GM19035 (cell line): ENCODE data around the gene EIF2S1.
"Not testable (repeated sequence)": the region's sequence is repeated elsewhere in the genome, so short reads cannot be mapped to it uniquely, and the experiment has no call there.

Experiments used
- ATAC-seq: cut with Tn5 transposase; IDR thresholded peaks from one replicate; pipeline ENCODE4 v1.9.1; 2021; ENCODE audit not compliant: unreplicated experiment

EIF2S1 gene

DNA sequence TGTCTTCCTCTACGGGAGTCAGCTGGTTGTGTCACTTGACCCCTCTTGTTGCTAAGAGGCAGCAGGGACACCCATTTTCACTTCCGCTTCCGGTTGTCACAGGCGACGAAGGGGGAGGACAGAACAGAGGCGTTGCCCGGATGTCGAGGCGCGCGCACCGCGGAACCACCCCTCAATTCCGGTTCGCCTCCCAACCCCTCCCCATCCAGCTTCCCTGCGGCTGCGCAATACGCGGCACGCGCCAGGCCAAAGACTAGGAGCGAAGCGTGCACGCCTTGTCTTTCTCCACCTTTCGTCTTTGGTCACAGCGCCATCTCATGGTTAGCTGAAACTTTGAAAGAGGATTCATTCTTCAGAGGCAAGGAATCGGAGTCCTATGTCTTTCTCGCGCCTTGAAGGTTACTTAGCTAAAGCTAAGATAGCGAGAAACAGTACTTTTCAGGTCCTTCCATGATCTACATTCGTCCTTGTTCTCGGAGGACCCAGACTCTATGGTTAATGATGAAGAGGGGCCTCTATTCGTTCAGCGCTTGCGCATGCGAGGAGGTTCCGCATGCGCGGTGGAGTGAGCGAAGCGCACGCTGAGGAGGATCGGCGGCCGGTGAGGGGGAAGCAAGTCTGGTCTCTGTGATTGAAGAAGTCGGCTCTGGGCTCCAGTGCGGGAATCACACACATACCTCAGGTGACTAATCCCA, at the start of gene EIF2S1, which contains the start of gene ATP6V1D:
Gene EIF2S1, plus strand, starts transcription at position 554 of the 695 bp plus-strand sequence. CDS start 4,440 bp downstream, outside the sequence.
Gene ATP6V1D, minus strand, starts transcription at position 30 of the 695 bp plus-strand sequence. CDS start 106 bp downstream, outside the sequence.
- ATAC-seq: peak; percentile 89

DNA sequence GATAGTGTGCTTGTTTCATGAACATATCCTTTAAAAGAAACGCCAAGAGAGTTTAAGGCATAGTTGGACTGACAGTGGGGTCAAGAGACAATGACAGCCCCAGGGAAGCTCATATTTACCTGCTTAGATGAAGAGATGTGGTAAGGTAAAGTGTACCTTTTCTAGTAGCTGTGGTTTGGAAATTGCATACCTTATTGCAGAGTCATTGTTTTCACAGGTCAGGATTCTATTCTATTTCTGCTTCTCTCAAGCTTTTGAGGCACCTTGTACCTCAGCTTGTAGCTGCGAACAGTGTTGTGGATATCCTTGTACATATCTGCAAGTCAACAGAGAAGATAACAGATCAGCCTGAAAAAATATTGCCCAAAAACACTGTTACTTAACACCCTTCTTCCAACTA, 48.3 kb upstream of the EIF2S1 start:
- no peak for ATAC-seq

DNA sequence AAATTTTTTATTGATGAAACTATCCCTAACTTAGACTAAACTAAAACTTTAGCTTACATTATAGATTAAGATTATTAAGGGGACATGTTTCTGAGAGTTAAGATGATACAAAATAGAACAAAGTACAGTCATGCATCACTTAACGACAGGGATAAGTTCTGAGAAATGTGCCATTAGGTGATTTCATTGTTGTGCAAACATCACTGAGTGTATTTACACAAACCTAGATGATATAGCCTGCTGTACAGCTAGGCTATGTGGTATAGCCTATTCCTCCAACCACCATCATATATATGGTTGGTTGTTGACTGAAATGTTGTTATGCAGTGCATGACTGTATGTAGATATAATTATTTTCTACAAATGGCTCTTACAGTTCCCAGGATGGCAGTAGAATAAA, 47.0 kb upstream of the EIF2S1 start:
- ATAC-seq: no peak

DNA sequence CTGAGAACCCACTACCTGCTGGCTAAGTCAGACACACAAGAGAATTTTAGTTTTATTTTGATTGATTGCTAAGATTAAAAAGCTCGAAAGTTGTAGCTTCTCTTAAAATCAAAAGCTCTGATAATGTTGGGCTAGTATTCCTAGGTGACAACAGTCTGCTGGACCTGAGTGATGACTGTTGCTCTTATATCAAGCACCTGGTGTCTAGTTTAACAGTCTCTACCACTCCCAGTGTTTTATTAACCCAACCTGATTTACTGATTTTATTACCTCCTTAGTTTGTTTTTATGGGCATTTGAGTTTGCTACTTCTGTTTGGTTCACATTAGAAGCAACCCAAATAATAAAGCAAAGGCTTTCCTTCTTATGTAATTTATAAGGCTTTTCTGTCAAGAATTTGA, 42.3 kb upstream of the EIF2S1 start:
- no peak for ATAC-seq

DNA sequence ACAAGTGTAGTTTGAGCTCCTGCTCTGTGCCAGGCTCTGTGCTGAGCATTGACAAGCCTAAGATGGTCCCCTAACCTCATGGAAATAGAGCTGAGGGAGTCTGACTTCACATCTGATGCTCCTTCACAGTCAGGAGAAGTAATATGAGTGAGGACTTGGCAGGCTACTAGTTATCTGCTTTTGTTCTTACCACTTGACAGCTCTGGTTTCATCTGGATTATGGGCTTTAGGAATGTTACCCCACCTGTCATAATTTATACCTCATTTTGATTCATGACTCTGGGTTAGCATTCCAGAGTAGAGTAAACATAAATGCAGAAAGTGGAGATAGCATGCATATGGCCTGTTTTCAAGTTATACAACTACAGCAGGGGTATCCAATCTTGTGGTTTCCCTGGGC, 41.0 kb upstream of the EIF2S1 start:
- ATAC-seq: no peak

DNA sequence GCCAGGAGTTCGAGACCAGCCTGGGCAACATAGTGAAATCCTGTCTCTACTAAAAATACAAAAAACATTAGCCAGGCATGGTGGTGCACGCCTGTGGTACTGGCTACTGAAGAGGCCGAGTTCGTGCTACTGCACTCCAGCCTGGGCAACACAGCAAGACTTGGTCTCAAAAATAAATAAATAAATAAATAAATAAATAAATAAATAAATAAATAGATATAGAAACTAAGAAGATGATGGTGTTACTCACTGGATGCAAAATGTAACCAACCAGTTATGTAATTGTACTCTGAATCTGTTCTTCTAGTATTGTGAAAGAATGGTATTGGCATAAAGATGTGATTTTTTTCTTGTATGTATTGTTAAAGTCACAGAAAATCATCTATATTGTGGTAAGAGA, 30.5 kb upstream of the EIF2S1 start:
- ATAC-seq: not testable (repeated sequence)

DNA sequence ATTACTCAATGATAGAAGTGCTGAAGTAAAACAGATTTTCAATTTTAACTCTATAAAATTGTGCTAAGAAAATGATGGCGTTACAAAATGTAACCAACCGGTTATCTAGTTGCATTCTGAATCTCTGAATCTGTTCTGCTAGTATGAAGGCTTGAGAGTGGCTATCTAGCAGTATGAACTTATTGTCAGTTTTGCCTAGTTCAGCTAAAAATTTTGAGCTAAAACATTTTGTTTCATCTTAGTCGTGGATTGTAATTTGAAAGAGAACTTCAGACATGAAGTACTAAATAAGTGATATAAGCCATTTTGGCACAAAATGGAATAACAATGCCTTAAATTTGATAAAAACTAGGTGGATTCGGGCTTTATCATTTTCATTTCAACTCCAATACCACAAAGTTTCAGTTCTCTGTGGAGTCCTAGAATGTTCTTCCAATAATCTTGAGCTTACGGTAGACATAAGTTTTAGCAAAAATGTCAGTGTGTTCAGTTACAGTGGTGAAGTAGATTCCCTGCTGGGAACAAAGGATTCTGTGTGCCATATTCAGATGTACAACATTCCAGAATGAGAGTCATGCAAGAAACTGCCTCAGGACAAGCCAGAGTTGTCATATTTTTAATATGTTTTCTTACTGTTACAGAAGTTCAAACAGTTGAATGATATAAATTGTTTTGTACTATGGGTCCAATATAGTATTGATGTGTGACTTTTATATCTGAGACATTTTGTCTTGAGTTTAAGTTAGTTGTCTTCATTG, 28.6 kb upstream of the EIF2S1 start:
- ATAC-seq: no peak

DNA sequence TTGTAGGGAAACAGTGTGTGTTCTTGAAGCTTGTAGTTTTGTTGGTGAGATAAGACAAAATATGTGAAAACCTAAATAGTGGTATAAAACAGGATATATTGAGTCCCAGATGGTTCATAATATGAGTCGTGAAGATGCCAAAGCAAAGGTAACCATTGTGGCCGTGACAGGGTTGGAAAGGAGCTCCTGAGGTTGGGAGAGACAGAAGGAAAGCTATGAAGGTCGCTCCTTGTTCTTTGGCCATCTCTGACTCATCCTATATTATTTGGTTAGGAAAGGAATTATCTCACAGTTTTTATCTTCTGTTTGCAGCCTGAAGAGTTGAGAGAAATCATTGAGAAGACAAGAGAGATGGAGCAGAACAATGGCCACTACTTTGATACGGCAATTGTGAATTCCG, 27.7 kb upstream of the EIF2S1 start:
- no peak for ATAC-seq

DNA sequence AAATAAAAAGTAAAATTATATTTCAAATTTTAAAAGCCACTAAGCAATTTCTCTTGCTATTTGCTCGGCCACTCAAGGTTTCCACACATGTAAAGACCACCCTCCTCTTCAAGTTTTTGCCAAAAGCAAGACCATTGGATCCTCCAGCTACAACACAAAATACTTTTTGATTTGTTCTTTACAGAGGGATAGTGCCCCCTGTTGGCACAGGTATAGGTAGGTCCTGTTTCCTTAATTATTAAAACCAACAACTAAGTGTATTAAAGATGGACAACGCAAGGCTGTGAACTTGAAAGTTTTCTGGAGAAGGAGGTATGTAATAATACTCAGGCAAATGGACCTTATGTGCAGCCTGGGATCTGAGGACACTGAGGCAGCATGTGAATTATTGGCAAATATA, 24.3 kb upstream of the EIF2S1 start:
- ATAC-seq: no peak

DNA sequence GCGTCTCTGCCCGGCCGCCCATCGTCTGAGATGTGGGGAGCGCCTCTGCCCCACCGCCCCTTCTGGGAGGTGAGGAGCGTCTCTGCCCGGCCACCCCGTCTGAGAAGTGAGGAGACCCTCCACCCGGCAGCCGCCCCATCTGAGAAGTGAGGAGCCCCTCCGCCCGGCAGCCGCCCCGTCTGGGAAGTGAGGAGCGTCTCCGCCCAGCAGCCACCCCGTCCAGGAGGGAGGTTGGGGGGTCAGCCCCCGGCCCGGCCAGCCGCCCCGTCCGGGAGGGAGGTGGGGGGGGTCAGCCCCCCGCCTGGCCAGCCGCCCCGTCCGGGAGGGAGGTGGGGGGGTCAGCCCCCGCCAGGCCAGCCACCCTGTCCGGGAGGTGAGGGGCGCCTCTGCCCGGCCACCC, 18.9 kb upstream of the EIF2S1 start:
- not testable (repeated sequence) for ATAC-seq

DNA sequence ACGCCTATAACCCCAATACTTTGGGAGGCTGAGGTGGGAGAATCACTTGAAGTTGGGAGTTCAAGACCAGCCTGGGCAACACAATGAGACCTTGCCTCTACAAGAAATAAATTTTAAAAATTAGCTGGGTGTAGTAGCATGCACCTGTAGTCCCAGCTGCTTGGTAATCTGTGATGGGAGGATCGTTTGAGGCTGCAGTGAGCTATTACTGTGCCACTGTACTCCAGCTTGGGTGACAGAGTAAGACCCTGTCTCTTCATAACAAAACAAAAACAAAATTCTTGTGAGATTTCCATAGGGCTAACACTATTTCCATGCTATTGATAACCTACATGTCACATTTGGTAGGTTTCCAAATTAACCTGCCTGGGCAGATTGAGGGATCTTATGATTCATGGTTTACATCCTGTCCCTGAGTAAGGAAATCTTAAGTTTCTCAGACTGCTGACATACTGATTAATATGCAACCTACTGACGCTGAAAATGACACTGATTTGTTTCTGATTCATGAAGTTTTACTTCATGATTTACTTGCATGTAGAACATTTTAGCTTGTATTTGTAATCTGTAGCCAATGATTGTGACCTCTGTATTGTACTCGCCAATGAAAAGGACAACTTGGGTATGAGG, 16.4 kb upstream of the EIF2S1 start:
- no peak for ATAC-seq

DNA sequence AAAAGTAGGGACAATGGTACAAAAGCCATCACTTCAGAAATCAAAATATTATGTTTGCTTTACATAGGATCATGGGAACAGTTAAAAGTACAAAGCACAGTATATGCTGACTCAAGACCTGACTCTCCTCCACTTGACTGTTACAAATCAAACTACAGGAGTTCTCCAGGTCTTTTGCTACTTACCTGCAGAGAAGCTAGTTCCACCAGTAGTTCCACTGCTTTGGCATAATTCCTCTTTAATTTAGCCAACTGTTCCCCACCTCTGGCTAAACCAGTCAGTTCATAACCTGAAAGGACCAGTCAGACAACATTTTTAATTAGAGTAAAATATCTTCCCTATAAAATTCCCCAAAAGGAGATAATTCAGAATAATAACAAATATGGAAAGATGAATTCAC, 14.5 kb upstream of the EIF2S1 start:
- ATAC-seq: no peak

DNA sequence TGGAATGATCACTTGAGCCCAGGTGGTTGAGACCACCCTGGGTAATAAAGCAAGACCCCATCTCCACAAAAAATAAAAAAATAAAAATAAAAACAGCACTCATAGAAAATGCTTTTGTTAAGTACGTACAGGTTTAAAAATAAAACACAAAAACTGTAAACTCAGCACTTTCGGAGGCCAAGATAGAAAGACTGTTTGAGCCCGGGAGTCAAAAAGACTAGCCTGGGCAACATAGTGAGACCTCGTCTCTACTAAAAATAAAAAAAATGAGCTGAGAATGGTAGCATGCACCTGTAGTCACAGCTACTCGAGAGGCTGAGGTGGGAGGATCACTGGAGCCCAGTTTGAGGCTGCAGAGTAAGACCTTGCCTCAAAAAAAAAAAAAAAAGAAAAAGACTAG, 8.1 kb upstream of the EIF2S1 start:
- no peak for ATAC-seq

DNA sequence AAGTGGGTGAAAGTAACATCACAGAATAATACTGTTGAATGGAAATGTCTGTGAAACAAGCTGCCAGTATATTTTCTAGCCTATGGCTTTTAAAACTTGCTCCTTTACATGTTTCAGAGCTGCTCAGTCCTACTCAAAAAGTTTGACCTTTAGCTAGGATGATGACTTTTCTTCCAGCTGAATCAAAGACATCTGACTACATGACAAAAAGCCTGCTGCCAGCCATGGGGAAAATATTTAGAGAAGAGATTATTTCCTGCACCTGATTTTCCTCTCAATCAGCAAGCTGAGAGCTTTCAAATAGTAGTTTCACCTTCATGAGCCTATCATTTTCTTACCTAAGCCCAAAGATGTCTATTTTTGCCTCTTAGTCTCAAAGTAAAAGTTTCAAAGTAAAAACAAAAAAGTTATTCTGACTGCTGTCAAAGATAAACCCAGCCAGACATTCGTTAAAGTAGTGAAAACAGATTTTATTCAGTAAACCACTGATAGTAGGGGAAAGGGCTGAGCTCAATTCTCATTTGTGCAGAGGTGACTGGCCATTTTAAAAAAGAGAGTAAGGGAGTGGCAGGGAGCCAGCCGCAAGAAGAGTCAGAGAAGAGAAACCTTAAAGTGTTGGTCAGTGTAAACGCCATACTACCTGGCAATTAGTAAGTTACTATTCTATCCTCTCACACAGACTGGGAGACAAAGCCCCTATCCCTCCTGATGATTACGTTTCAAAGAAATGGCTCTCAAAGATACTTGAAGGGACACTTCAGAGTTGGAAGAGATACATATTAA, 2.8 kb upstream of the EIF2S1 start:
- ATAC-seq: no peak

DNA sequence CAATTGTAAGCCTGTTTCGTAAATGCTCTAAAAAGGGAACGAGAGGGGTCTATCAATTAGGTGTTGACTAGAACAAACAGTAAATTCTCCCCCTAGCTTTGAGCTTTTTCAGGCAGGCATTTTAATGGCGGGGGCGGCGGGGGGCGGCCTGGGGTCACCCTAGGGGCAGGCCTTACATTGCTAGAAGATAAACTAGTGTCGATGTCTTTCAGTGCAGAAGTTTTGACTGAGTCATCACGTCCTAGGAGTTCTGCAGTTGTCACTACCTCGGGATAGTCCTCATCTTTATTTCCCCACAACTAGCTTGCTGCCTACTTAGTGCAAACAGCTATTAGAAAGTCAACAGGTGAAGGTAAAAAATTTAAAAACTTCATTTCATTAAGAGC, 2.2 kb upstream of the EIF2S1 start:
- no peak for ATAC-seq

DNA sequence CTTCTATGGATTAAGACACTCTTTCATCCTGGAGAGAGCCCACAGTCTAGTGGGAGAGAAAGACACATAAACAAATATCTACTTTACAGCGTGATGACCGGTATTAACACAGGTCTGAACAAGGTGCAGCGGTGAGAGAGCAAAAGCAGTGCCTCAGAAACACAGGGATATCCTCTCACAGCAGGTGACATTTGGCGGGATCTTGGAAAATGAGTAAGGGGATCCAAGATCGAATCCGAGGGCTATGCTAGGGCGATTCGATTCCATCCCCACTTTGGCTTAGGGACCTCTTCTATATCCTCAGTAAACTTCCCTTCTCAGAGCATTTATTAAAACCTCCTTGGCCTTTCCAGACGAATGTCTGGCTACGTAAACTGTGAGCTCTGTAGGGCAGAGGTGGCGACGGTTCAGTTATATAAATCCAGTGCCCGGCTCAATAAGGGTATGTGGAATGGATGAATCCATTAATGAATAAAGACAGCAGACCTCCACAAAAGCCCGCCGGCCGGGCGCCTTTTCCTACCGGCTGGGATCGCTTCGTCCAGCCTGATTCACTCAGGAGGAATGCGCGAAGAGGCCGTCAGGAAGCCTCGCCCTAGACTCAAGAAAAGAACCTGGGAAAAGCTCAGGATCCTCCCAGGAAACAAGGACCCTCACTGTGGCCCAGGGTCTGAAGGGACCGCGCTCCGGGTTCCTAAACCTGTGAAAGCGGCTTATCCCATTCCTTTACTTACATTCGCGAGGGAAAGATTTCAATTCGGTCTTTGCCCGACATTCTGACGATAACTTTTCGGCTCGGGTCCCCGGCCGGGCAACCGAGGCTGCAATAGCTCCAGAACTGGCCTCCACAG, 979 bp upstream of the EIF2S1 start:
- peak; percentile 0 for ATAC-seq

DNA sequence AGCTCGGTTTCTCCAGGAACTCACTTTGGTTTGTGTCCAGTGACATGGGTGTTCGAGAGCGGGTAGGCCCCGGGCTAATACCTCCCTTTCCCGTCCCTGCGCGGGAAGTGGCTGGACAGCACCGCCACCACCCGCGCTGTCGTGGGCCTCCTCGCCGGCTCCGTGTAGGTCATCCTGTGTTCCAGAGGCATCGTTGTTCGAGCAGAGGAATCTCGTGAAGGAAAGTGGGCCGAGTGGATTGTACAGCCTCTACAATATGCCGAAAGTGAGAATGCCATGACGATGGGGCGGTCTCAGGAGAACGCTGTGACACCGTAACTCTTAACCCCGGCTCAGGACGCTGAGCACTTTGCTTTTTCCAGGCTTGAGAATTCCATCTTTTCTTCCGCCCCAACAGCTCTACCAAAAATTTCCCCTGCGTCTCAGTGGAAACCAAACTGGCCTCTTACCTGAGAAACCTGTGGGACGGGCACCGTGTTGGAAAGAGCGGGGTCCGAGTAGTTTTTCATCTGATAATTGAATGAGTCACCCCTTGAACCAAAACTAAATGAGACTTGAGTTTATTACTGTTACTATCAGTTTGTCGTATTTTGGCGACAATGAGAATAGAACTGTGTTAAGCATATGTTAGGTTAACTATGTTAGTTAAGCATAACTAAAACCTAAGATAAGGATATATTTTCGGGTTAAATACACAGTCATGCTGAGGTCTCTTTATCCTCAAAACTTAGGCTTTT, 510 bp downstream of the EIF2S1 start:
- ATAC-seq: peak; percentile 22

DNA sequence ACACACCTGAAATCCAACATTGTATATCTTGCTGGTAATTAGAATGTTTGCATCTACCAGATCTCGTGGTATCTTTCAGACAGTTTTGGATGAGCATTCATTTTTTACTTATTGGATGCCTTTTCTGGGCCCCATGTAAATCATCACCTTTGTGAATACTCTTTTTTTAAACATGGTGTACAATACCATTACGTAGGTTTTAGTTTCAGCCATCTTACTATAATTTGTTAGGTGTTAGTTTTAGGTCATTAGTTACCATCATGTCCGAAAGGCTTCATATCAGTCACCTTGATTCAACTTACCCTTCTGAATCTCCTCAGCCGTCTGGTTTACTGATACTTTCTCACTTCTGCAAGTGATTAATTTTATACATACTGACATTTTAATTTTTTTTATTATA, 5.3 kb downstream of the EIF2S1 start:
- ATAC-seq: no peak

DNA sequence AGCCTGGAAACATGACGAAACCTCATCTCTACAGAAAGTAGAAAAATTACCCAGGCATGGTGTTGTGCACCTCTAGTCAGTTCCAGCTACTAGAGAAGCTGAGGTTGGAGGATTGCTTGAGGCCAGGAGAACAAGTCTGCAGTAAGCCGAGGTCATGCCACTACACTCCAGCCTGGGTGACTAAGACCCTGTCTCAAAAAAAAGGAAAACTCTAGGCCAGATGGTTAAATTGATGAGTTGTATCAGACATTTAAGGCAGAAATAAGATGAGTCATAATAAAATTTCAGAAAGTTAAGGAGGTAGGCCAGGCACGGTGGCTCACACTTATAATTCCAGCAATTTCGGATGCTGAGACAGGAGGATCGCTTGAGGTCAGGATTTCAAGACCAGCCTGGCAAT, 10.7 kb downstream of the EIF2S1 start:
- no peak for ATAC-seq
